HG03060 (cell line): ENCODE measurements around the gene DNPEP.

Experiments
- ATAC-seq: cut with Tn5 transposase; IDR thresholded peaks from one replicate; pipeline ENCODE4 v1.9.1; 2021; ENCODE audit warnings: low read depth, moderate number of reproducible peaks; ENCODE audit not compliant: unreplicated experiment

Gene DNPEP

DNA sequence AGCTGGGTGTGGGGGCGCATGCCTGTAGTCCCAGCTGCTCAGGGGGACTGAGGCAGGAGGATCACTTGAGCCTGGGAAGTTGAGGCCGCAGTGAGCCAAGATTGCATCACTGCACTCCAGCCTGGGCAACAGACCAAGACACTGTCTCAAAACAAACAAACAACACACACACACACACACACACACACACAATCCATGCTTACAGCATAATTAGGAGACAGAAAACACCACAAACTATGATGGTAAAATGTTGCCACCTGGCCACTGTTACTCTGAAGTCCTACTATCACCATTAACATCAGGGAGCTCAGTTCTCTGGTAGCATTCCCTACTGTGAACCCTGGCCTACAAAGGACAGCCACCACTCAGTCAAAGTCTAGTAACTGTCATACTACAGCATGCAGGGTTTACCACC lies 18.3 kb downstream of the DNPEP start:
- ATAC-seq: no peak

DNA sequence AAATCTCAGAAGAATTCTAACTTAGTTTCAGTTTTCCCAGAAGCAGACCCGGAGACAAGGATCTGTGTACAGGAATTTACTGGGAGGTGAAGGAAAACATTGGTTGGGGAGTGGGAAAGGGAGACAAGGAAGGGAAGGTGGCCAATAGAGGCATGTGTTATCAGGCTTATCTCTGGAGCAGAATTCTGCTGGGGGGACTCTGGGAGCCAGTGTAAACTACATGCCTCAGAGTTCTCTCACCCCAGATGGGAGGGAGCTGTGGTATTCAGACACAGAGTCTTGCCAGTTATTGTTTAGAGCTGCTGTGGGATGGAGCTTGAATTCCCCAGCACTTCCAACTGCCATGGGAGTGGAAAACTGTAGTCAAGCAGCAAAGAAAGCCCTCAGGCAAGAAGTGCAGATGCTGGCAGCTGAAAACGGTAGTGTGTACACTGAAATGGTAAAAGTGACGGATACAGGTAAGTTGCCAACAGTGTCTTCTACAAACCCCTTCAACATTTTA lies 19.0 kb downstream of the DNPEP start:
- ATAC-seq: no peak

DNA sequence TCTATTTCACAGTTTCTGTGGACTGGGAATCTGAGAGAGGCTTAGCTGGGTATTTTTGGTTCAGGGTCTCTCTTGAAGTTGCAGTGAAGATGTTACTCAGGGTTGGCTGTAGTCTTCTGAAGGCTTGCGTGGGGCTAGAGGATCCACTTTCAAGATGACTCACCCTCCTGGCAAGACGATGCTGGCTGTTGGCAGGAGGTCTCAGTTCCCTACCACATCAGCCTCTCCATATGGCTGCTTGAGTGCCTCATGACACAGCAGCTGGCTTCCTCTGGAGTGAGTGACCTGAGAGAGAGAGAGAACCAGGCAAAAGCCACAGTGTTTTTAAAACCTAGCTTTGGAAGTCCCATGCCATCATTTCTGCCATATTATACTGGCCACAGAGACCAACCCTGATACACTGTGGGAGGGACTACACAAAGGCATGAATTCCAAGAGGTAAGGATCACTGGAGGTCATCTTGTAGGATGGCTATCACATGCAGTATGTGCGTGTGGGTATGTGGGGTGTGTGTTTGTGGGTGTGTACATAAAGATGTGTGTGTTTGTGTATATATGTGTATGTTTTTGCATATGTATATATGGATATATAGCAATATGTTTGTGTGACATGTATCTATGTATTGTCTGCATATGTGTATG lies 25.1 kb downstream of the DNPEP start:
- ATAC-seq: peak; percentile 80

DNA sequence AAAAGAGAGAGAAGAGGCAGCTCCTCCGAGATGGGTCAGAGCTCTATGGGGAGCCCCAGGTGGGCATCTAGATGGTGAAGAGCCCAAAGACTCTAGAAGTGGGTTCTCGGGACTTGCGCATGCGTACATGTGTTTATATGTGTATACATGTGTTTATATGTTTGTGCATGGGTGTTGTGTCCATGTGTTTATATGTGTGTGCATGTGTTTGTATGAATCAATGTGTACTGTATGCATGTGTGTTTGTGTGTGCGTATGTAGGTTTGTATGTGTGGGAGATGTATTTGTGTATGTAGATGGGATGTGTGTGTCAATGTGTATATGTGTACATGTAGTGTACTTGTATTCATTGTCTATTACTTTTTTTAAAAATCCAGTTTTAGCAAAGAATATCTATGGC lies 25.6 kb downstream of the DNPEP start:
- ATAC-seq: no peak

DNA sequence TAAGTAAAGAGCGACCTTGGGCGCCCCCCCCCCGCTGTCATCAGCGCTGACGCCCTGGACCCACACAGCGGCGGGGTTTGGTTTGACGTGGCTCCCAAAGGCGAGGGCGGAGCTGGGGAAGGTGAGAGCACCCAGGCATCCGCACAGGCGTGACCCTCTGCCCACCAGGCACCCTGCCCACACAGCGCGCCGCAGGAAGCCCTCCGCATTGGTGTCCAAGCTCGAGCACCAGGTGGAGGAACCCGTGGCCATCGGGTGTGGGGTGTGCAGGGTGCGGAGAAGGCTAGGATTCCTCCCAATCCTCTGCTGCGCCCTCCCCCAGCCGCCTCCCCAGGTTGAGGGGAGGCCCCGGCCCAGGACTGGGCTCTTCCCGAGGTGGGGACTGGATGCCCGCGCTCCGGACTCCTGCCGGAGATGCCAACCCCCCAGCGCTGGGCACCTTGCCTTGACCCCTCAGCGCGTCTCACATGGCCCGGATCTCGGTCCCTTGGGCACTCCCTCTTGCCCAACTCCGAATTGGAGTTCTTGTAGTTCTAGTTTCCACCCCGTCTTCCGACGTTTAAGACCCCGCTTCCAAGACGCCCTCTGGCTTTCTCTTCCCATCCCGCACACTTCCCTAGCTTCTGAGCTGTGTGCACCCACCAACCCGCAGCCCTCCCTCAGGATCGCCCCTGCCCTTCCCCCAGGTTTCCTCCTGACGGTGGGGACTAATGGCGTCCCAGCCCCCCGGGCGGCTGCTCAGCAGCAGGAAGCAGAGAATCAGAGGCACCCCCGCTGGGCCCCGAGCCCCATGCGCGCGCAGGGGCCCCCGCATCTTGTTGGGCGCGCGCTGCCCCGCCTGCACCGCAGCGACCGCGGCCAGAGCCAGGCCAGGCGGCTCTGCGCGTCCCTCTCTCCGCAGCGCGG lies 29.3 kb downstream of the DNPEP start:
- no peak for ATAC-seq

DNA sequence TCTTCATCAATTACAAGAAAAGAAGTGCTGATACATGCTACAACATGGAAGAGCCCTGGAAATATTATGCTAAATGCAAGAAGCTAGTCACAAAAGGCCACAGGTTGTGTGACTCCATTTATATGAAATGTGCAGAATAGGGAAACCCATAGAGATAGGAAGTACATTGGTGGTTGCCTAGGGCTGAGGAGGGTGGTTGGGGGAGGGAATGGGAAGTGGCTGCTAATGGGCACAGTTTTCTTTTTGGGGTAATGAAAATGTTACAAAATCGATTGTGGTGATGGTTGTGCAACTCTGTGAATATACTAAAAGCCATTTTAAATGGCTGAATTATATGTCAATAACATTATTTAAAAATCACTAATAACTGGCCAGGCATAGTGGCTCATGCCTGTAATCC lies 30.9 kb downstream of the DNPEP start:
- no peak for ATAC-seq

DNA sequence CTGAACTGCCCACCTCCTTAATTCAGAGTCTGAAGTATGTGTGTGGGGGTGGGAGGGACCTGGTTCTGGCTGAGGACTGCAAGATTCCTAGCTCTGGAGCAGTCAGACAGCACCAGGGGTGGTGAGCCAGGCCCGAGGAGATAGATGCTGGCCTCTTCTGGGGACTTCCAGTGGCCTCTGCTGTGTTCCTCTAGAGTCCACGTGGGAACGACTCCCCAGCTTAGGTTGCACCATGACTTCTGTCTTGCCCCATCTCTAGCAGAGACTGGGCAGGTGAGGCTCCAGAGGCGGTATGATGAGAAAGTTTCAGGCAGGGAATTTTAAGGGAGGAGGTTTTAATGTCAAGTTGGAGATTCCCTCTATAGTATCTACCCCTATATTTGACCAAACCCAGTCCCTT lies 33.1 kb downstream of the DNPEP start:
- no peak for ATAC-seq

DNA sequence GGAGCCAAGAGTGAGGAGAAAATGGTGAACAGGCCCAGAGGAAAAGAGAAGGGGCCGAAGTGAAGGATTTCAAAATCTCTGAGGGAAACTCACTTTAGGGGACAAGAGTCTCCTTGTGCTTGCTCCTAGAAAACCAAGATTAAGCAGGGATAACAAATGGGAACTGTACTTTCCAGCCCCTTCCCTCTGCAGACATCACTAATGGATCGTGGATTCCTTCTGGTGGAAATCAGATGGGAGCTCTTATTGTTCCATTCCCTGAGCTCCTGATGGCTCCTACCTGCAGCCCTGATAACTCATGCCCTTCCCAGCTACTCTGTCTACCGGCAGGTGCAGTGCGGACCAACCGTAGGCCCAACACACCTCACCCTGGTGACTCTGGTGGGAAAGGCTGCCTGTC lies 34.6 kb downstream of the DNPEP start:
- no peak for ATAC-seq

DNA sequence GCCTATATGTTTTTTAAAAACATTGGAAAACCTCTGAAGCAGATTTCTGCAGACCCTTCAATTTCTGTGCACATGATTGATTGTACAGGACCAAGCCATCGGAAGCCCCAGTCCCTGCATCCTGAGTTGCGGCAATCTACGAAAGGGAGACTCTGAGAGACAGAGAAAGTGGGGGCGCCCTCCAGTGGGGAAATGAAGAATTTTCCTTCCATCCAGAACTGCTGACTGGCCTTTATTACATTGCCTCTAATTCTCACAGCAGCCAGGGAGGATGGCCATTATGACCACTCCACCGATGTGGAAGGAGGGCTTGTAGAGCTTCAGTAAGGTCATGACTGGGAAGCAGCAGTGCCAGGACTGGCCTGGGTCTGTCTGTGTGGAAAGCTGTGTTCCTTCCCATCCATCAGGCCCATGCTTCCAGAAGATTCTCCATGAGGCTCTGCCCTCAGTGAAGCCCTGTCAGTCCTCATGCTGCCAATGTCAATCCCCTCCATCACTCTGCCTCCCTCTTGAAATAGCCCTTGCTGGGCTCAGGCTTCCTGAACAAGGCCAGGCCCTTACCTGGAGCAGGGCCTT lies 35.2 kb downstream of the DNPEP start:
- ATAC-seq: peak; percentile 55

DNA sequence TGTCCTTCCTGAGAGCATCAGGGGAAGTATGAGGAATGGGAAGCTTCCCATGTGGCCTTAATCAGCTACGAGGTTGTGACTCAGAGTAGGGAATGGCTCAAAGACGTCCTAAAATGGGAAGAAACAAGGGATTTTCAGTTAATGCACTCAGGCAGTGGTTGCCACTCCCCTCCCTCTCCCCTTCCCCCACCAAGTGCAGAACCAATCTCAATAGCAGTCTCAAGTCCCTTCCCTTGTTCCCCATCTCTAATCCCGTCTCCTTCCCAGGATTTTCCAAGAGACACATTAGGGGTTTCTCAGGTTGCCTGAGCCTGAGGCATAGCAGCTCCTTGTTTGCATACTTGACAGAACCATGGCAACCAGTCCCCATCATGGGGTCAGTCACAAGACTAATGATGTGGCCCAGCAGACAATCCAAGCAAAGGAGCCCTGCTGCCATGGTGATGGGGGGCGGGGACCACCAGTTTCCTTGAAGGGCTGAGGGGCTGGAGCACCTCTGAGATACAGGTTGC lies 36.9 kb downstream of the DNPEP start:
- no peak for ATAC-seq

DNA sequence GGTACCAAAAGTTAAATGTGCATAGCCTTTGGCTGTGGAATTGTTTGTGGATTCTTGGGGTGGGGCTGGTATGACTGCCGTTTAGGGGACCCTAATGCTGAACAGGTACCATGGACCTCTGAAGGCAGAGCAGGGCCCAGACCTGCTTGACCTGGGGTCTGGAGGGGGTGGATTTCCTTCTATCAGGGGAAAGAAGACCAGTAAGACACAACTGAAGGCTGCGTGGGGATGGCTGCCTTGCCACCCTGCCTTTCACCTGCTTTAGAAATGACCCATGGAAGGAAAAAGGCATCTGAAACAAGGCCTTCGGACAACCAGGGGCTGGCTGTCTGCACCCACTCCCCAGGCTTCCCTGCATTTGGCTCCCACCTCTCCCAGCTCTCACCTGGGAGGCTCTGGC lies 37.5 kb downstream of the DNPEP start:
- ATAC-seq: no peak

DNA sequence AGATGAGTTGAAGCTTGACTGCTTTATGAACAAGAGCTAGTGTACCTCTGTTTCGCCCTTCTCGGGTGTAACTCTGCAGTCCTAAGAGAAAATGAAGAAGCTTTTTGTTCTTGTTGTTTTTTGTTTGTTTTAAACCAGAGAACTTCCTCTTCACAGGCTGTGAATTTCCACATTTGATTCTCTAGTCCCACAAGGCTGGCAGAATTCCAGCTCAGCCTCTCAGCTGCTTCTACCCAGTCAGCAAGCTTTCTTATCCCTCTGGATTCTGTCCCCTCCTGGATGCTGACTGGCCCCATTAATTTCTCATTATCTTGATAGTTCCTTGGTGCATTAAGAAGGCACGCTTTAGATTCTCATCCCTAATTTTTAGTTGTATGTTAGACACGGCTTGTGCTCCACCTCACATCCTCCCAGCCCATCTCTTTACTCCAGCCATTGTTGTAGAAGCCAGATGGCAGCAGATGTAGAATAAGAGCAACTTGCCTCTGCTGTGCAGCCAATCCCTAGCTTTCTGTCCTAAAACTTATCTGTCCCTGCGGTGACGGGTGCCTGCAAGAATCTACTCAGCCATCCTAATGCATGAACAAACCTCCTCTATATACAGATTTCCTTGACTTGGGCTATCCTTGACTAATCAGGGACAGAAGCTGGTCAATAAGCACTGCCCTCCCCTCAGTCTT lies 42.8 kb downstream of the DNPEP start:
- ATAC-seq: no peak

DNA sequence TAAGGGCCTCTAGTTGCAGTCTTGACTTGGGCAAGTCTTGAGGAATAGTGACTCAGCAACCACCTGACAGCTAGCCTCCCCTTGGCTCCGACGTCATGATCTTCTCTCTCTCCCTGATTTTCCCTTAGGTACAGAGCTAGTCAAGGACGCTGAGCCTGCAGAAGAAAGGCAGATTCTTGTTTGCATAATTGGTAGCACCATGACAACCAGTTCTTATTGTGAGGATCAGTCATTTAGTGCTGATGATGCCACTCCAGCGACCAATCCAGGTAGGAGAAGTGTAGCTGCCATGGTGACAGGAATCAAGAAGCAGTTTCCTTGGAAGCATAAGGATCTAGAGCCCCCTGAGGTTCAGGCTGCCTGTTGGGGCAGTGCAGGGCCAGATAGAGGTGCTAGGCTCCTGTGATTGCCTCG lies 52.3 kb downstream of the DNPEP start:
- no peak for ATAC-seq

DNA sequence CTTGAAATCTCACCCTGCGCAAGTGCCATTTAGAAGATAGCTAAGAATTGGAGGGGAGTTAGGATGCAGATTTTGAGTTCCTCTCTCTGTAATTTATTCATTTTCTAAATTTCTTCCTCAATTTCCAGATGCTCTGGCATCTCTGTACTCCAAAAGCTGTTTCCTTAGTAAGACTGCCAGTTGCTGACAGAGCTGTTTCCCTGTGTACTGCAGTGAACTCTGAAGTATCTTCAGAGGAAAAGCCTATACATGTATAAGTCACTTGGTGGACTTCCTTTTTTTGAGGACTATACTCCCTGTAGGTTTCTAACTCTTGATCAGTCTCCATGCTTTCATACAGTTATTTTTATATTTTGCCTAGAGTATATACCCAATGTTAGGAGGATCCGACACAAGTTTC lies 53.6 kb downstream of the DNPEP start:
- no peak for ATAC-seq

DNA sequence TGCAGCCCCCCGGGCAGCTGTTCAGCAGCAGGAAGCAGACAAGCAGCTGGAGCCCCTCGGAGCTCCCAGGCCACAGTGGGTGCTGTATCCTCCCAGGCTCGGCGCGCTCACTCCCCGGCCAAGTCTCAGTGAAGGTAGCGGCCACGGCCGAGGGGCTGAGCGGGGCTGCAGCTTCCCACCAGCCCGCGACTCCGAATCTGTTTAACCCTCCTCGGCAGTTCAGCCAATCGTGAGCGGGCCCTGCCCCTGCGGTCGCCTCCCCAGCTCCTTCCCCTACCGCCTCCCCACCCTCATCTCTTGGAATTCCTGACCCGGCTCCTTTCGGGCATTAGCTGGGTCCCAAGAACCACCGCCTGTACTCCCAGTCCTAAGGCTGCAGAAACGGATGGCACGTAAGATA lies 55.2 kb downstream of the DNPEP start, which contains the start of gene RESP18:
Gene RESP18 (minus strand): TSS at position 203 of the 400 bp plus-strand sequence.
- no peak for ATAC-seq

DNA sequence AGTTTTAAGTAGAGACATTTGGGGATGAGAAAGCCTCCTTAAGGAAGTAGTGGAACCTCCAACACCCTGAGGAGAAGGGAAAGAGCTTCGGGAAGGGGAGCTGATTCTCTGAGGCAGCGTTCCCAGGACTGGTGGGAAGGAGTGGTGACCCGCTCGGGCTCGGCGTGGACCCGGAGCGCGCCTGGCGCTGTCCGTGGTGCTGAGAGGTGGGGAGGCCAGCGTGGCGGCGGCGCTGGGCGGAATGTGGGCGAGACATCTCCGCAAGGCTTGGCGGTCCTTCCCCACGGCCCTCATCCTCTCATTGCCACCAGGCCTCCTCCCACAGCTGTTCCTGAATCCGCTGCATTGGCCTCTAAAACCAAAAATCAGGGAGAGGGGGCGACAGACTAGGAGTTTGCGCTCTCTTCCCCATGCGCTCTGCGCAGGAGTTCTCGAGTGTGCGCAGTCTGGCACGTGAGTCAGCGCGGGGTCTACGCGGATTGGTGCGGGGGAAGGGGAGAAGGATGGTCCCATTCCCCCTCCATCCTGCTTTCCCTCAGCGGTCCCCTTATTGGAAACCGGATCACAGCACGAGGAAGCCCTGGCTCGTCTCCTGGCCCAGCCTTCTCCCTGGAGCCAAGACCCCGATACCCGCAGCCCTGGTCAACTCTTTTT lies 56.0 kb downstream of the DNPEP start:
- no peak for ATAC-seq

DNA sequence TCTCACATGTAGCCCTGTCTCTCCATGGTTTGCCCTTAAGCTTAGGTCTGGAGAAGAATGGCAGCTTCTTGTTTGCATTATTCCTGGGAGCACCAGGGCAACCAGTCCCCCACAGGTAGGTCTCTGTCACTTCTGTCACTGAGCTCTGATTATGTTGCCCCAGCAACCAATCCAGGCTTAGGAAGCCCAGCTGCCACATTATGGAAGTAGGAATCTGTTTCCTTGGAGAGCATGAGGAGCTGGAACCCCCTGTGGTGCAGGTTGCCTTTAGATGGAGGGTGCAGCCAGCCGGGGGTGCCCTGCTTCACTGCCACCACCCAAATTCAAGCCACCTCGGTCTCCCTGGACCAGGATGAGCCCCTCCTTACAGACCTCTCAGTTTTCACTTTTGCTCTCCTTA lies 60.0 kb downstream of the DNPEP start:
- ATAC-seq: no peak

DNA sequence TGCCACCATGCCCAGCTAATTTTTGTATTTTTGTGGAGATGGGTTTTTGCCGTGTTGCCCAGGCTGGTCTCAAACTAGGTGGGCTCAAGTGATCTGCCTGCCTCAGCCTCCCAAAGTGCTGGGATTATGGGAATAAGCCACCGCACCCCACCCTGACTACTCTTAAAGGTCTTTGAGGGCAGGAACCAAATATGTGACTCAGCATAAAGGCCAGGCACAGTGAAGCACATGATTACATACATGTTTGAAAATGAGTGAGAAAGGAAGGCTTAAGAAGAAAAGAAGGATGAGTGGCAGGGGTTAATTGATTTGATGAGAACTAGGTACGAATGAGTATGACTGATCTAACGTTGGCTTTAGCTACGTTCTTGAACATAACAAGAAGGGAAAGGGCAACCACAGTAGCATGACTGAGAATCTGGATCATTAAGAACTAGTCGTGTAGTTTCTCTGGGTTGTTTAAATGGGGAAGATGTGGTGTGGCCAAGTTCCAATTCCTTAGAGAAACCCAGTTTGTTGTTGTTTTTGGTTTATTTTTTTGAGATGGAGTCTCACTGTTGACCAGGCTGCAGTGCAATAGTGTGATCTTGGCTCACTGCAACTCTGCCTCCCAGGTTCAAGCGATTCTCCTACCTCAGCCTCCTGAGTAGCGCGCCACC lies 61.9 kb downstream of the DNPEP start:
- no peak for ATAC-seq

DNA sequence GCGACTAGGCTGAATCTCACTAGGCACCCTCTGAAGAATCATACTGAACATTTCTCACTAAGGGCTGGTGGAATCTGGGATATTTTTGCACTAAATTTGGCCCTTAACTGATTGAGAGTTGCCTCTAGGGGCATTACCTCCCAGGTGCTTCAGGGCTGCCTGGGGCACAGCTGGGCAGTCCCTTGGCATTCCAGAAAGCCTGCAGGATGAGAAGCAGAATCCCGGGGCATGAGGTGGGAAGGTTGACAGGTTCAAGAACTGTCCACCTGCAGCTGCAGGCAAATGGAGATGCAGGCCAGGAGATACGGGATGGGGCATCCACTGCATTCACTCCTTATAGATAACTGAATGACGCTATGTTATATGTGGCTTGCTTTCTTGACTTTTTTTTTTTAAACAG lies 62.6 kb downstream of the DNPEP start:
- no peak for ATAC-seq

DNA sequence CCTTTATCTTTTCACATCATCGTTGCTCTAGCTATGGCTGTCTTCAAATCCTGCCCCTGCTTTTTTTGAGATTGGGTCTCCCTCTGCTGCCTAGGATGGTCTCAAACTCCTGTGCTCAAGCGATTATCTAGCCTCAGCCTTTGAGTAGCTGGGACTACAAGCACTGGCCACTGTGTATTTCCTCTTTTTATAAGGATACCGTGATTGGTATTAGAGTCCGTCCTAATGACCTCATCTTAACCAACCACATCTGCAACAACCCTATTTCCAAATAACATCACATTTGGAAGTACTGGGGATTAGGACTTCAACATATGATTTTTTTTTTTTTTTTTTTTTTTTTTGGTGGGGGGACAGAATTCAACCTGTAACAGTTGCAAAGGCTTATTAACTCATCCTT lies 64.3 kb downstream of the DNPEP start:
- ATAC-seq: no peak
